HG03064 (cell line): ENCODE measurements around the gene CRYBG2.
"Not testable (repeated sequence)": the region's sequence is repeated elsewhere in the genome, so short reads cannot be mapped to it uniquely, and the experiment has no call there.

Experiments
- ATAC-seq: cut with Tn5 transposase; IDR thresholded peaks from one replicate; pipeline ENCODE4 v1.9.1; 2021; ENCODE audit warnings: low read depth; ENCODE audit not compliant: unreplicated experiment

The CRYBG2 gene

DNA sequence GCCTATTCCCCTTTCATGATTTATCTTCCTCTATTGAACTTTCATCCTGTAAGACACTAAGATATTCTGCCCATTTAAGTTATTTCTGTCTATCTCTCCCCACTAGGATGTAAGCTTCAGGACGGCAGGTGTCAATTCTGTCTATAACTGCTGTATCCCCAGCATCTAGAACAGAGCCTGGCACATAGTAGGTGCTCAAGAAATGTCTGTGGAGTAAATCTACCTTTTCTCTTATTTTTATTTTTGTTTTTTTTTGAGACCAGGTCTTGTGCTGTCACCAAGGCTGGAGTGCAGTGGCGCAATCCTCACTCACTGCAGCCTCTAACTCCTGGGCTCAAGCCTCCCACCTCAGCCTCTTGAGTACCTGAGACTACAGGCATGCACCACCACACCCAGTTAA is 30.5 kb downstream of the CRYBG2 start:
- ATAC-seq = no peak

DNA sequence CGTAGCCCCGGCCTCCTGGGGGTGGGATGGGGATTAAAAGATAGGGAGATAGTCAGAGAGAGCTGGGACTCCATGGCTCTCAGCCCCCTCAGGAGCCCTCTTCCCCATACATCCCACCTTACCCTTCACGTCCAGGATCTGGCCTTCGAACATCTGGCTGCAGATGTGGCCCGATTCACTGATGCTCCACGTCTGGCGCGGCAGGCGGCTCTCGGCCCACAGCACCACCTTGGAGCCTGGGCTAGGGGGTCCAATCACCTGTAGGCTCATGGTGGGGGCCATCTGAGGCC is 31.9 kb downstream of the CRYBG2 start:
- no peak for ATAC-seq

DNA sequence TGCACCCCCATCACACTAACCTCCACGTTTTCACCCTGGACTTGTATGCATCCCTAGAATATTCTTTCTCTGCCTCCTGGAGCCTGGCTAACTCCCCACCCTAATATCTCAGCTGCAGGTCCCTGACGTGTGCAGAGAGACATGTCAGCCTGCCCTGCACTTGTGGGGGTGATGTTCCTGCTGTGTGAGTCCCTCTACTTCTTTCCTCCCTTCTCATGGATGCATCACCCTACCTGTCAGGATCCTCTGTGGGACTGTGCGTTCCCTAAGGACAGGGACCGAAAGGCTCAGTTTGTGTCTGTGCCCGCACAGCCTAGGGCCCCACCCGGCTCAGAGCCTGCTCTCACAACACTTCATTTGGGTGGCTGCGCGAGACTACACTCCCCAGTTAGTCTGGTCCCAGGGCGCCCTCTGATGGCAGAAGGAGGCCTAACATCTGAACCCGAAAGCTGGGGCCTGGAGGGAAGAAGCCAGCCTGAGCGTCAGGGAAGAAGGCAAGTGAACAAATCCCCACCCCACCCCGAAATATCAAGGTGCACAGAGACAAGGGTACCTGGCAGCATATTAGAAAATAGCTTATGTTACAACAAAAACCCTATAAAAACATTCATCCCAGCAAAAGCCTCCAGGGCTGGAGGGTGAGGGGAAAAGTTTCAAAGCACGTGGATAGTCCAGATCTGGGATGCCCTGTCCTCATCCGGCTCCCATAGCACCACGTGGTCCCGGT is 32.5 kb downstream of the CRYBG2 start:
- no peak for ATAC-seq

DNA sequence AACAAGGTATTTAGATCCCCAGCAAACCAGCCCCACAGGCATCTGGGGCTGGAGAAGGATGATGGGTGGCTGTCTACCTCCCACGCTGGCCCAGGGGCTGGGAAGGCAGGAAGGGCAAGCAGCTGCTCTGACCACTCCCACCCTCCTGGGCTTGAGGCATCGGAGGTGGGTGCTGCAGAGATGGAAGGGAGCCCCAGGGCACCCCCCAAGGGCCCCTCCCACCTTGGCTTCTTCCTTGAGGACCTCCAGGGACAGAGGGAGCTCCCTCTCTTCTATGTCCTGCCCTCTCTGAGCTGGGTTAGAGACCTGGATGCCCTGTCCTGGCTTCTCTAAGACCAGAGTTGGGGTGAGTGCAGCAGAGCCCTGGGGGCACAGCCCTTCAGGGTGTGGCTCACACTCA is 33.0 kb downstream of the CRYBG2 start:
- ATAC-seq = no peak

DNA sequence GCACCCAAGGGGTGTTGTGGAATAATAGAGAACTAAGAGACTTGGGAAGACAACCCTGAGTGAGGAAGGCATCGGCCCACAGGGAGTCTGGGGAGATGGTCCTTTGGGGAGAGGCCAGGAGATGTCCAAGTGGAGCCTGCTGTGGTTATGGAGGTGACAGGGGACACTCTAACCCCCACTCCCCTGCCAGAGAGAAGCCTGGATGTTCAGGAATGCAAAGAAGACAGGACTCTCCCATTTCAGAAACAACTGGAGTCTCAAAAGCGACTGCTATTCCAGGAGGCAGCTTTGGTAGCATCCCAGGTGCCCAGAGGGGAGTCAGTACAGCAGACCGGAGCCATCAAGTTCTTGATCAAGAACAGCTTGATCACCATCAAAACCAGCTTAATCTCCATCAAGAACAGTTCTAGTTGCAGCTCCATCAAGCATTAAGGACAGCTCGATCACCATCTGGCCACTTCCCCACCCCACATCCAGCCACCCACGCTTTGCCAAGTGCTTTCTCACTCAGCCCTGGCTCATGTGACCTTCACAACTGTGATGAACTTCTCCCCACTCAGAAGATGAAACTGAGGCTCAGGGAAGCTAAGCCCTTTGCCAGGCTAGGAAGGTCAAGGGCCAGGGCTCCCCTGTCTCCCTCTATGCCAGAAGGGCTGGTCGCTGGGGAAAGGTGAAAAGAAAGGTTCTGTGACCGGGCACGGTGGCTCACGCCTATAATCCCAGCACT is 35.4 kb downstream of the CRYBG2 start:
- no peak for ATAC-seq

DNA sequence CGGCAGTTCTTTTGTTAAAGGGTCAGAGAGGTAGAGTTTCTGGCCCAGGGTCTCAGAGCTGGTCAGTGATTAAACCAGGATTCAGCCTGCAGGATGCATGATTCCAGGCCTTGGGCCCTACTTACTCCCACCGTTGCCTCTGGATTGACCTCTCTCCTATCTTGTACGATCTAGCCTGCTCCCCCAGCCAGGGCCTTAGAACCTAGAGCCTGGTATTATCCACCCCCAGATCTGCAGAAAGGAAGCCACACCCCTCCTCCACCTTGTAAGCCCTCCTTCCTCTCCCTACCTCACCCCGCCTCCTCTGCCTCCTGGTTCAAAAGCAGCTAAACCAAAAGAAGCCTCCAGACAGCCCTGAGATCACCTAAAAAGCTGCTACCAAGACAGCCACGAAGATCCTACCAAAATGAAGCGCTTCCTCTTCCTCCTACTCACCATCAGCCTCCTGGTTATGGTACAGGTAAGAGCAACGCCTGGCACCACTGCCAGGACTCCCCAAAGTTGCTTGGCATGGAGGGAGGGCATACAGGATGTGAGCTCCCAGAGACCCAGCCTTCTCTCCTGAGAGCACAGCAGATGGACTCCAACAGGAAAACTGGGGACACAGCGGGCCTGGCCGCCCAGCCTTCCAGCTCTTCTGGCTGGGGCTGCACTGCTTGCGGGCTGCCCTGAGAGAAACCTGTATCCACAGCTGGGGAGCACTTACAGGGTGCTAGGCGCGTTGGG is 36.2 kb downstream of the CRYBG2 start, which contains the start of gene CD52:
CD52 (plus strand) TSS at position 347 of the 726 bp plus-strand sequence; CDS start at position 407, 60 bp downstream.
- peak; percentile 41 for ATAC-seq

DNA sequence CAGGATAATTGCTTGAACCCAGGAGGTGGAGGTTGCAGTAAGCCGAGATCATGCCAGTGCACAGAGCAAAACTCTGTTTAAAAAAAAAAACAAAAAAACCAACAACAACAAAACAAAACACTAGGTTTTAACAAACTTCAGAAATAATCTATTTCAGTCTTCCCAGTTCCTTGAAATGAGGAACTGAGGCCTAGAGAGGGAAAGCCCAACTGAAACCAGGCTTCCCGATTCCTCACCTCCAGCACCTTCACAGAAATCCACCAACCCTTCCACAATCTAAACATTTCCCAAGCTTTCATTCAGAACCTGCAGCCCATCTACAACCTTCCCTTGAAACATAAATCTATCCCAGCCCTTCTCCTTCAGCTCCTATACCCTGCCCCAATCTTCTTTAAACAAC is 36.8 kb downstream of the CRYBG2 start:
- ATAC-seq = no peak

DNA sequence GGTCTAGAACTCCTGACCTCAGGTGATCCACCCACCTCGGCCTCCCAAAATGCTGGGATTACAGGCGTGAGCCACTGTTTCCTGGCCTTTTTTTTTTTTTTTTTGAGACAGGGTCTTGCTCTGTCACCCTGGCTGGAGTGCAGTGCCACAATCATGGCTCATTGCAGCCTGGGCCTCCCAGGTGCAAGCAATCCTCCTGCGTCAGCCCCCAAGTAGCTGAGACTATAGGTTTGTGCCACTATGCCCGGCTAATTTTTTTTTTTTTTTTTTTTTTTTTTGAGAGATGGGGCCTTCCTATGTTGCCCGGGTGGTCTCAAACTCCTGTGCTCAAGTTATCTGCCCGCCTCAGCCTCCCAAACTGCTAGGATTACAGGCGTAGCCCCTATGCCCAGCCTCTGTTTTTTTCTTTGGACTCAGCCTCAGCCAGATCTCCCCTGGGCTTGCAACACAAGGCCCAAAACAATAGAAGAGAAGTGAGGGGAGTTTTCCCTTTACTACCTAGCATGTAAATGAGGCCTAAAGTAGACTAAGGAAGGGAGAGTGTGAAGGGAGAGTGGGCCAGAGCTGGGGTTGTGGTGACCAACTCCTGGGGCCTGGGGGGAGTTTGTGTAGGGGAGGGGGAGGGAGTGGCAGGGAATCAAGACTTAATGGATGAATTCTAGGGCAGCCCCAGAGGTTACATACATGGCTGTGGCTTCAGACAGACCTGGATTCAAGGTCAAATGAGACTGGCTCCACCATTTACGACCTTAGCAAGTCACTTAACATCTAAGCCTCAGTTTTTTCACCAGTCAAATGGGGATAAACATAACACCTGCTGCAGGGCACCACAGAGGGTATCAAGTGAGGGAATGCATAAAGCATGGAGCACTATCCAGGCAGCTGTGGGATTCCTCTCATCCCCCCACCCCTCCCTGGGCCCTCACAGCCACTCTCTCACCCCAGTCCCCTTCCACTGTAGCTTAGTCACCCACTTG is 37.8 kb downstream of the CRYBG2 start:
- ATAC-seq = no peak

DNA sequence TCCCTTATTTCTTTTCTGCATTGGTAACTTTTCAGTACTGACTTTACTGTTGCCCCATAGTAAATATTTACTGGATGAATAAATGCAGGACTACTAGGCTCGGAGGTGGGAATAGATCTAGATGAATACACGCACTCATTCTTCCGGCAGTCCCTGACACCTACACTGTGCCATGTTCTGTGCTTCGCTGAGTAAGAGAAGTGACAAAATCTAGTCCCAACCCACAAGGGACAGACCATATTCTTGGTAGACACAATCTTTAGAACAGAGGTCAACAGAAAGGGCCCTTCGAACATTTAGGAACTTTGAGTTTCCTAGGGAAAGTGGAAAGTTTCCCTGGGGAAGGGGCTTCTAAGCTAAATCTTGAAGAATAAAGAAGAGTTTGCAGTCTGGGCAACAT is 39.4 kb downstream of the CRYBG2 start:
- ATAC-seq = no peak

DNA sequence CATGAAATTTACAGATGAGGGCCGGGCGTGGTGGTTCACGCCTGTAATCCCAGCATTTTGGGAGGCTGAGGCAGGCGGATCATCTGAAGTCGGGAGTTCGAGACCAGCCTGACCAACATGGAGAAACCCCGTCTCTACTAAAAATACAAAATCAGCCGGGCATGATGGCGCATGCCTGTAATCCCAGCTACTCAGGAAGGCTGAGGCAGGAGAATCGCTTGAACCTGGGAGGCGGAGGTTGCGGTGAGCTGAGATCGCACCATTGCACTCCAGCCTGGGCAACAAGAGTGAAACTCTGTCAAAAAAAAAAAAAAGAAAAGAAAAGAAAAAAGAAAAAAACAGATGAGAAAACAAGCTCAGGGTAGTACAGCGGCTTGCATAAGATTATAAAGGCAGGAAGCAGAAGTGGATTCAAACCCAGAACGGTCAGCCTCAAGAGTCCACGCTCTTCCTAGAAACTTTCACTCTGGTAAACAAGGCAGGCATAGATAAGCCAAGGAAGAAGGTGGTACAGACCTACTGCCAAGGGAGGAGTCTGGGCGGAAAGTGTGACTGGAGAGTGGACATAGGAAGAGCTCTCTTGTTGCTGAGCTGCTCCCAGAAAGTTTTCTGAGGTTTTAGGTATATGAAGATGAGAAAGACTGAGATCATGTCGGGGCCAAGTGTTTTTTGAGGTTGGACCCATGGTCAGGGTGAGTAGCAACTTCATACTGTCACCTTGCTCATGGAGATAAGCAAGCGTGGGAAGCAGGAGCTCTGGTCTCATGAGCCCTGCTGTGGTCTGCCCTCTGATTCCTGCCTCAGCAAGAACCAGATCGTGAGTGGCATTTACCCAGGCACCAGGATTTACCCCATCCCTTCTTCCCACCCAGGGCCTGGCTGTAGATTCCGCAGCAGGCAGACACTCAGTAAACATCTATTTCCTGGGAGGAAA is 45.7 kb downstream of the CRYBG2 start:
- not testable (repeated sequence) for ATAC-seq

DNA sequence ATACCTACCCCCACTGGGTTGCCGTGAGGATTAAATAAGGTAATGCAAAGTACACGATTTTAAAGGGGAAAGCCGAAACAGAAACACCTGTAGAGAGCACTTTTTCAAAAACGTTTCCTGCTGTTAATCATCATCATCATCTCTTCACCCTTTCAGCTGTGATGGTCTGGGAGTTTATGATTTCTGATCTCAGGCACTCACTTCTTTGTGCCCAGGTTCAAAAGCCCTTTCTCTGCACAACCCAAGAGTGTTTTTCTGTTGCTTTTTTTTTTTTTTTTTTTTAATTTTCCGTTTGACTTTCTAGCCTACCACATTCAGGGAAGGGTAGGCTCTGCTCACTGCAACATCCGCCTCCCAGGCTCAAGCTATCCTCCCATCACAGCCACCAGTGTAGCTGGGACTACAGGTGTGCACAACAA is 46.6 kb downstream of the CRYBG2 start:
- no peak for ATAC-seq

DNA sequence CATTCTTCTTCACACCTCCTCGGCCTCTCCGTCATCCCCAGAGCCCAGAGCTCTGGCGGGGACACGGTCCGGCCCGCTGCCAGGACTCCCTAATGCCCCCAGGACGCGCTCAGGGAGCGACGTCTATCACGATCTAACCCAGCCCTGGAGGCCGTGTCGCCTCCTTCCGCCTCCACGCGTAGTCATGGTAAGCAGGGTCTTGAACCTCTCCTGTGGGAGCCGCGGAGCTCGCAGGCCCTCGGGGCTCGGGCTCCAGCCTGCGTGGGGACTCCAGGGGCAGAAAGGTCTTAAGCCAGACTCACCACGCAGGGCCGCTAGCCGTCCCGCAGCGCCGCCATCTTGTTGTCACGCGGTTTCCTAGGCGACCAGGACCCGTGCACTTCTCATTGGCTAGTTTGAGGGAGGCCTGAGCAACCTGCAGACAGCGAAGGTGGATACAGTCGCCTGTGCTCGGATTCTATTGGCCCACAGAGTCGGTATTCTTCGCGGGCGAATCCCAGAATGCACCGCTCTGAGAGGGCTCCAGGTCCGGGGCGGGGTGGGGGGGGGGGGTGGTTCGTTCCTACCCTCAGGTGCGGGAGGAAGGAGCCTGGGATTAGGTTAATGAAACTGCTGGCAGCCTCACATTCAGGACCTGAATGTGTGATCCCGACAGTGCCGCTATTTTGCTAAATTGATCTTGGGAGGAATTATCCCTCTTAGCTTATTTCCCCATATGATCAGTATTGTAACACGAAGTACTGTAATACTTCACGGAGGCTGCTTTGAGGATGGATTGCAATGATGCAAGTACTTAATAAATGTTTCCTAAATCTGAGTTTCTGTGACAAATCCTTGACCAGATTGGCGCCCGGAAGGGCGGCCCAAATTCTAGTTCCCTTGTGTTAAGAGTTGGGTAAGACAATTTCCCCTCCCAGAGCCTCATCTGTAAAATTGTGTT is 47.4 kb downstream of the CRYBG2 start, which contains the start of gene UBXN11:
UBXN11 (minus strand) TSS at position 347 of the 940 bp plus-strand sequence. CDS start 3,753 bp downstream, outside the sequence.
- ATAC-seq = peak; percentile 93

DNA sequence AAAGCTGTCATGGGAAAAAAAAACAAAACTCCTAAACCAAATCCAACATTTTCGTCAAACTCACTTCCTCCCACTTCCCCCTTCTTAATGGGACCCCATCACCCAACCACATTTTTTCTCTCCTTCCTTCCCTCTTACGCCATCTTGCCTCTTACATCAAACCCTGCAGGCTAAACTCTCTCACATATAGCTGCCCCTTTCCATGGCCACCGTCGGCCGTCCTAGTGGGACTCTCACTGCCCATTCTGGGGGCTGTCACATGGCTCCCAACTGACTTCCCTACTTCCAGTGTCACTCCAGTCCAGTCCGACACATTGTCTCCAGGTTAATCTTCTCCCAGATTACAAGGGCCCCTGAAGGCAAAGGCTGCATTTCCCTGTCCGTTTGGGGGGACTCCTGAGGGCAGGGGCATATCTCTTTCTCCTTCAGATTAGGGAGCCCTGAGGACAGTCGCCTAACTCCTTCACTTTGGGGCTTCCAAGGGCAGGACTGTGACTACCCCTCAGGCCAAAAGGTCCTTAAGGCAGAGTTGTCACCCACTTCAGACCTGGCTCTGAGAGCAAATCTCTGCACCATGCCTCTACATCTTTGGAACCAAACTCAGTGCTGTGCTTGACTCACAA is 48.2 kb downstream of the CRYBG2 start:
- ATAC-seq = no peak

DNA sequence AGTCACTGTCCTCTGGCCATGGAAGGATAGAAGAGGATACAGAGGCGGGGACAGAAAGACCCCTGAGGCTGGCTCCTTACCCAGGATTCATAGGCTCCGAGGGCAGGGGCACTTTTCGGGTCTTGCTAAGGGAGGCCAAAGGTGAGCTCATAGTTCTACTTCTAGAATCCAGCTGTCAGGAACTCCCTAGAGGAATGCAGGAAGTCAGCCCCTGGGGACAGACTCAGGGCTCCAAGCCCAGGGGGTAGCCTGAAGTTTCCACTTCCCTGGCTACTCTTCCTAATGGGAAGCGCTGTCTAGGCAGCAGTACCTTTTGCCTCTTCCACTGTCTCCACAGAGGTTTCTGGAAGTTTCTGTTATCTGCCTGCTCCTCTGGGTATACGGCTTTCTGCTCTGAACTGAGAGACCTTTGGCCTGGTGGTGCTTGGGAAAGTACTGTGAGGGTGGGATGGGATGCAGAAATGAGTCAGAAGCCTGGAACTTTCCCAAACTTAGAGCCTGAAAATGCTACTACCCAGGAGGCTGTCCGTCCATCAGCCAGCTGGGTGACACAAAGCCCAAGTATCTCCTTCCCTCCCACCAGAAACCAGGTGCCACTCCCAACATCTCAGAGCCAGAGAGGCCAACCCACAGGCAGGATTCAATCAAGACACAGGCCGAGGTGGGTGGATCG is 51.1 kb downstream of the CRYBG2 start:
- no peak for ATAC-seq

DNA sequence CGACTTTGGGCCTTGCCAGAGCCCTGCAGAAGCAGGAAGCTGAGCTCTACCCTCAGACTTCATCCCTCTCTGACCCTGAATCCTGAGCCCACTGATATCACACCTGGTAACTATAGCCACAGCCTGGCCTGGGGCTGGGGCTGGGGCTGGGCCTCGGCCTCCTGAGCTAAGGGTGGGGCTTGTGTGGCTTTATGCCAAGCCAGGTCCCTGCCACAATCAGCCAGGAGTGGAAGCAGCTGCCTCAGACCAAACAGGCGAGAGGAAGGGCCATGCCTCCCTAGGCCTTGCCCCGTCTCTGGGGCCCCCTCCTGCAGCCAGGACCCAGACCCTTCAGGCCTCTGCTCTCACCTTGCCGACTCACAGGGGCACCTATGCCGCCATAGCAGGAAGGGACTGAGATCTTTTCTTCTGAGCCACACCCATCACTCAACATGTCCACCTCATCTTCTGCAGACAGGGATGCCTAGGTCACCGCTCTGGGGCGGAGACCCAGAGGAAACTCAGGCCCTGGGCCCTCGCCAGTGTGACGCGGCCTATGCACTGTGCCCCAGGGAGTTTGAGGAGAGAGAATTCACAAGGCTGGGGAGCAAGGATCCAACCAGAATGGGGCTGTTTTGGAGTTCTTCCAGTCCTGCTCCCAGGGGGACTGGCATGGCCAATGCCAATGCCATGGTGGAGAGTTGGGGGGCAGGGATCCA is 53.2 kb downstream of the CRYBG2 start:
- ATAC-seq = no peak

DNA sequence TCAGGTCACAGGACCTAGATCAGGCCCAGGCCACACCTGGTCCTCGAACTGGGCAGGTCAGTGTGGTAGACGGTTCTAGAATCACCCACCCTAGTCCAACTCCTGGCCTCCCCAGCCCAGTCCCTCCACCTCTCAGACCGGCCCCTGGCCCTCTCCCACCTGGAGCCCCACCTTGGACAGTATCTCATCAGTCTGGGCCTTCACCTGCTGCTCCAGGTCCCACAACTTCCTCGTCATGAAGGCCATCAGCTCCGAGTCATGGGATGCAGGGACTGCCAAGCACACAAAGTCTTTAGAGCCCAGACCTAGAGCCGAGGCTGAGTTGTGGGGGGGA is 56.2 kb downstream of the CRYBG2 start:
- no peak for ATAC-seq
